Kasumi-1 (cell line): ENCODE results near the gene ANKRD66.
A peak's percentile ranks its signal among the peaks of the same experiment; 100 is the strongest.
"Not testable (repeated sequence)": the region's sequence is repeated elsewhere in the genome, so short reads cannot be mapped to it uniquely, and the experiment has no call there.

ENCODE experiments used
- DNase-seq, 2 experiments: peaks; one replicate each; lab custom pipeline; 2025; lab: John Stamatoyannopoulos, UW

ANKRD66 gene

GRCh38 chr6:46755865-46756264, 9.1 kb downstream of the ANKRD66 start:
- no peak for DNase-seq

GRCh38 chr6:46756469-46757213, 9.9 kb downstream of the ANKRD66 start:
- DNase-seq, result no peak

GRCh38 chr6:46757214-46757596, 10.5 kb downstream of the ANKRD66 start:
- DNase-seq, result no peak

- no peak for DNase-seq
These were observed 12.4 kb downstream of the ANKRD66 start for GRCh38 chr6:46758960-46759753.

GRCh38 chr6:46760925-46761324, 14.2 kb downstream of the ANKRD66 start:
- no peak for DNase-seq

- no peak for DNase-seq
These were observed 16.7 kb downstream of the ANKRD66 start for GRCh38 chr6:46763466-46763865.

- DNase-seq, result not testable (repeated sequence)
These were observed 17.5 kb downstream of the ANKRD66 start for GRCh38 chr6:46764280-46764679.

- DNase-seq, result no peak
These were observed 18.2 kb downstream of the ANKRD66 start for GRCh38 chr6:46764961-46765360.

GRCh38 chr6:46772016-46772415, 25.3 kb downstream of the ANKRD66 start:
- DNase-seq, result peak in 1 of 2 experiments; percentile 10

- peak; percentile 97 to 98 for DNase-seq
These were observed 26.0 kb downstream of the ANKRD66 start for GRCh38 chr6:46772762-46773161.

GRCh38 chr6:46773201-46773855, 26.6 kb downstream of the ANKRD66 start:
- DNase-seq, result no peak

GRCh38 chr6:46774736-46775135, 28.0 kb downstream of the ANKRD66 start:
- DNase-seq, result not testable (repeated sequence)

- DNase-seq, result no peak
These were observed 29.5 kb downstream of the ANKRD66 start for GRCh38 chr6:46776070-46776712.

- no peak for DNase-seq
These were observed 31.0 kb downstream of the ANKRD66 start for GRCh38 chr6:46777476-46778346.

- DNase-seq, result peak; percentile 78 to 90
These were observed 35.0 kb downstream of the ANKRD66 start for GRCh38 chr6:46781478-46782378.

- DNase-seq, result no peak
These were observed 37.8 kb downstream of the ANKRD66 start for GRCh38 chr6:46784535-46784934.

GRCh38 chr6:46787871-46788540, 41.3 kb downstream of the ANKRD66 start:
- no peak for DNase-seq

GRCh38 chr6:46788791-46789190, 42.1 kb downstream of the ANKRD66 start:
- no peak for DNase-seq
